ES-I3 (cell line): ENCODE results near the gene UPK3A.
"Not testable (repeated sequence)": the region's sequence is repeated elsewhere in the genome, so short reads cannot be mapped to it uniquely, and the experiment has no call there.

Experiments
- H3K36me3 ChIP-seq: 2 replicates; pipeline ENCODE4 v1.6.1; 2013; ENCODE audit warnings: mild to moderate bottlenecking, low read length, control low read depth, moderate library complexity; ENCODE audit not compliant: insufficient read depth
- H3K4me1 ChIP-seq: 2 replicates; pipeline ENCODE4 v1.6.1; 2013; ENCODE audit warnings: mild to moderate bottlenecking, control low read depth, low read length; ENCODE audit not compliant: insufficient read depth
- H3K9ac ChIP-seq: 2 replicates; pipeline ENCODE4 v1.6.1; 2013; ENCODE audit warnings: low read depth, mild to moderate bottlenecking, low read length, moderate library complexity
- H3K9me3 ChIP-seq: 2 replicates; pipeline ENCODE4 v1.6.1; 2013; ENCODE audit warnings: mild to moderate bottlenecking, low read length, moderate library complexity; ENCODE audit not compliant: control insufficient read depth, insufficient read depth

Gene UPK3A

GRCh38 chr22:45246060-45246985 is 38.4 kb upstream of the UPK3A start:
- Histone ChIP-seq H3K36me3 (no peaks in the 10 kb centered on the region), H3K4me1 (peaks cover 14% of the 10 kb centered on the region; the same call in 1 of the 2 replicates), H3K9ac (no peak overlapping the region), H3K9me3 (no peaks in the 10 kb centered on the region)

- no peak overlapping the region for H3K9ac ChIP-seq
- H3K36me3 ChIP-seq, result no peaks in the 10 kb centered on the region
- peaks cover 11% of the 10 kb centered on the region; the same call in 1 of the 2 replicates for H3K4me1 ChIP-seq
- no peaks in the 10 kb centered on the region for H3K9me3 ChIP-seq
Observed at GRCh38 chr22:45248832-45249561, 35.8 kb upstream of the UPK3A start.

- H3K4me1 ChIP-seq, result peaks cover 3% of the 10 kb centered on the region; the same call in 1 of the 2 replicates
- no peak overlapping the region for H3K9ac ChIP-seq
- H3K36me3 ChIP-seq, result no peaks in the 10 kb centered on the region
- no peaks in the 10 kb centered on the region for H3K9me3 ChIP-seq
Observed at GRCh38 chr22:45251825-45252224, 32.9 kb upstream of the UPK3A start.

- Histone ChIP-seq H3K4me1 (no peaks in the 10 kb centered on the region), H3K9ac (no peak overlapping the region), H3K36me3 (no peaks in the 10 kb centered on the region), H3K9me3 (no peaks in the 10 kb centered on the region)
Observed at GRCh38 chr22:45253039-45253641, 31.6 kb upstream of the UPK3A start.

GRCh38 chr22:45254388-45254787 is 30.4 kb upstream of the UPK3A start:
- no peaks in the 10 kb centered on the region for H3K36me3 ChIP-seq
- no peak overlapping the region for H3K9ac ChIP-seq
- H3K9me3 ChIP-seq, result no peaks in the 10 kb centered on the region

GRCh38 chr22:45254789-45255278 is 29.9 kb upstream of the UPK3A start:
- Histone ChIP-seq H3K36me3 (no peaks in the 10 kb centered on the region), H3K9ac (no peak overlapping the region), H3K4me1 (no peaks in the 10 kb centered on the region), H3K9me3 (no peaks in the 10 kb centered on the region)

More at GRCh38 chr22:45254388-45254787, 30.4 kb upstream of the UPK3A start:
- no peaks in the 10 kb centered on the region for H3K4me1 ChIP-seq

- not testable (repeated sequence) for H3K4me1 ChIP-seq, H3K36me3 ChIP-seq, H3K9ac ChIP-seq, H3K9me3 ChIP-seq
Observed at GRCh38 chr22:45257941-45258340, 26.8 kb upstream of the UPK3A start.

GRCh38 chr22:45259754-45260394 is 24.9 kb upstream of the UPK3A start:
- H3K4me1 ChIP-seq, result no peaks in the 10 kb centered on the region
- H3K36me3 ChIP-seq, result no peaks in the 10 kb centered on the region
- H3K9ac ChIP-seq, result no peak overlapping the region
- no peaks in the 10 kb centered on the region for H3K9me3 ChIP-seq

- not testable (repeated sequence) for H3K4me1 ChIP-seq, H3K36me3 ChIP-seq, H3K9ac ChIP-seq, H3K9me3 ChIP-seq
Observed at GRCh38 chr22:45260395-45260759, 24.4 kb upstream of the UPK3A start.

GRCh38 chr22:45261407-45262088 is 23.2 kb upstream of the UPK3A start:
- Histone ChIP-seq H3K36me3 (no peaks in the 10 kb centered on the region), H3K9me3 (no peaks in the 10 kb centered on the region), H3K9ac (no peak overlapping the region)

GRCh38 chr22:45262195-45262930 is 22.4 kb upstream of the UPK3A start:
- Histone ChIP-seq H3K9ac (no peak overlapping the region), H3K9me3 (no peaks in the 10 kb centered on the region), H3K4me1 (no peaks in the 10 kb centered on the region), H3K36me3 (no peaks in the 10 kb centered on the region)

More at GRCh38 chr22:45261407-45262088, 23.2 kb upstream of the UPK3A start:
- no peaks in the 10 kb centered on the region for H3K4me1 ChIP-seq

- Histone ChIP-seq H3K9ac (no peak overlapping the region), H3K36me3 (no peaks in the 10 kb centered on the region), H3K4me1 (no peaks in the 10 kb centered on the region), H3K9me3 (no peaks in the 10 kb centered on the region)
Observed at GRCh38 chr22:45262931-45263462, 21.8 kb upstream of the UPK3A start.
